GM19023 (cell line): ENCODE measurements around the gene BICD2.
A peak's percentile ranks its signal among the peaks of the same experiment; 100 is the strongest.

Experiments used
- ATAC-seq: cut with Tn5 transposase; IDR thresholded peaks from one replicate; pipeline ENCODE4 v1.9.1; 2021; ENCODE audit warnings: mild to moderate bottlenecking, moderate library complexity; ENCODE audit not compliant: unreplicated experiment

The BICD2 gene

GRCh38 chr9:92728831-92729734 lies 35.5 kb downstream of the BICD2 start:
- ATAC-seq, result peak; percentile 80

GRCh38 chr9:92727716-92728700 lies 36.6 kb downstream of the BICD2 start:
- ATAC-seq, result no peak

GRCh38 chr9:92726971-92727715 lies 37.5 kb downstream of the BICD2 start:
- ATAC-seq, result no peak

GRCh38 chr9:92726348-92726747 lies 38.3 kb downstream of the BICD2 start:
- no peak for ATAC-seq

GRCh38 chr9:92725766-92726165 lies 38.9 kb downstream of the BICD2 start:
- ATAC-seq, result no peak

- no peak for ATAC-seq
These were observed 39.4 kb downstream of the BICD2 start for GRCh38 chr9:92725266-92725545.

GRCh38 chr9:92724528-92725265 lies 39.9 kb downstream of the BICD2 start:
- no peak for ATAC-seq

GRCh38 chr9:92723801-92724323 lies 40.8 kb downstream of the BICD2 start:
- no peak for ATAC-seq

GRCh38 chr9:92723299-92723625 lies 41.4 kb downstream of the BICD2 start:
- no peak for ATAC-seq

- no peak for ATAC-seq
These were observed 42.0 kb downstream of the BICD2 start for GRCh38 chr9:92722386-92723298.

GRCh38 chr9:92721548-92721947 lies 43.1 kb downstream of the BICD2 start:
- ATAC-seq, result no peak

- no peak for ATAC-seq
These were observed 43.7 kb downstream of the BICD2 start for GRCh38 chr9:92720807-92721535.

- no peak for ATAC-seq
These were observed 44.3 kb downstream of the BICD2 start for GRCh38 chr9:92720209-92720765.

GRCh38 chr9:92719028-92719647 lies 45.5 kb downstream of the BICD2 start:
- ATAC-seq, result no peak

GRCh38 chr9:92718086-92719001 lies 46.3 kb downstream of the BICD2 start:
- ATAC-seq, result no peak

- no peak for ATAC-seq
These were observed 47.2 kb downstream of the BICD2 start for GRCh38 chr9:92717201-92718085.
